HG02840 (cell line): ENCODE results near the gene TP53.

Experiments used
- ATAC-seq: cut with Tn5 transposase; IDR thresholded peaks from one replicate; pipeline ENCODE4 v1.9.1; 2021; ENCODE audit warnings: mild to moderate bottlenecking, moderate library complexity, moderate number of reproducible peaks; ENCODE audit not compliant: unreplicated experiment, low FRiP score

TP53 gene

DNA sequence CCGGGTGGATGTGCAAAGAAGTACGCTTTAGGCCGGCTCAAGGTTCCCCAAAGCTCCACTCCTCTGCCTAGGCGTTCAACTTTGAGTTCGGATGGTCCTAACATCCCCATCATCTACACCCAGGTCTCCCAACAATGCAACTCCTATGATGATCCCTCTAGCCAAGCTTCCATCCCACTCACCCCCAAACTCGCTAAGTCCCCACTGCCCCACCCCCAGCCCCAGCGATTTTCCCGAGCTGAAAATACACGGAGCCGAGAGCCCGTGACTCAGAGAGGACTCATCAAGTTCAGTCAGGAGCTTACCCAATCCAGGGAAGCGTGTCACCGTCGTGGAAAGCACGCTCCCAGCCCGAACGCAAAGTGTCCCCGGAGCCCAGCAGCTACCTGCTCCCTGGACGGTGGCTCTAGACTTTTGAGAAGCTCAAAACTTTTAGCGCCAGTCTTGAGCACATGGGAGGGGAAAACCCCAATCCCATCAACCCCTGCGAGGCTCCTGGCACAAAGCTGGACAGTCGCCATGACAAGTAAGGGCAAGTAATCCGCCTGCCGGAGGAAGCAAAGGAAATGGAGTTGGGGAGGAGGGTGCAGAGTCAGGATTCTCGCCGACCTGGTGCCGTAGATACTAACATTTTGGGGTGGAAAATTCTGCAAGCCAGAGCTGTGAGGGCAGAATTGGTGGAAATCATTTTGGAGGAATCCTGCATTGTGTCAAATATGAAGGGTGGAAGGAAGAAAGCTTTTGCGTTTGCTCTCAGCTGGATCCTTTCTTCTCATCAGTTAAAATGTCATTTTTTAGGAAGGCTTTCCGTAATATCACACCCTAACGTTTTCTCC, at the start of gene TP53:
Gene TP53, minus strand, starts transcription at position 419 of the 836 bp plus-strand sequence. CDS start 10,896 bp downstream, outside the sequence.
- no peak for ATAC-seq

DNA sequence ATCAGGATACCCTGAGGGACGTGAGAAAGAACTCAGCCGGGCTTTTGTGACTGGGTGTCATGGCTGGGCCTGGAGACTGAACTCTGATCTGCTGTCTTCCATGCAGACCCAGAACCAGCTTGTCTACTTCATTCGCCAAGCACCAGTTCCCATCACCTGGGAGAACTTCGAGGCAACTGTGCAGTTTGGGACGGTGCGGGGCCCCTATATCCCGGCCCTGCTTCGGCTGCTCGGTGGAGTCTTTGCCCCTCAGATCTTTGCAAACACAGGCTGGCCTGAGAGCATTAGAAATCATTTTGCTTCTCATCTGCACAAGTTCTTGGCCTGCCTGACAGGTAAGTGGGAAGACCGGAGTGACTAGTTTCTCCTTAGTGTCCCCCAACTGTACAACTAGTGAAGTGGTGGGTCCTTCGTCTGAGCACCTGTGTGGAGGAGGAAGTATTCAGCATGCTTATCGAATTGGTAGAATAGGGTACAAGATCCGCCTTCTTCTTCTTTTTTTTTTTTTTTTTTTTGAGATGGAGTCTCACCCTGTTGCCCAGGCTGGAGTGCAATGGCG, 45.8 kb upstream of the TP53 start:
- ATAC-seq: no peak

DNA sequence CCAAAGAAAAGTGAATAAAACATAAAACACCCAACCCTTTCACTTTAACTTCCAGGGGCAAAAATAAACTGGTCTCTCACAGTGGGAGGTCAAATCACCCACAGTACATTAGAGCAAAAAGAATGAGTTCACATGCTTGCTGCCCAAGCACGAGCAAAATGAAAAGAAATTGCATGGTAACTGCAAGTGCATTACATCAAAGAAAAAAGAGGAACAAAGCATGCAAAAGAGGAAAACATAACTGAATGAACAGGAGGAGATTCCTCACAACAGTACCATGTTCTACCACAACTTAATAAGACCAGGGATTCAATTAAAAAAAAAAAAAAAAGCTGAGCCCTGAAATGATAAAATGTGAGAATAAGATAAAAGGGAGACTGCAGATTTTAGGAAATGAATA, 42.5 kb upstream of the TP53 start:
- ATAC-seq: no peak

DNA sequence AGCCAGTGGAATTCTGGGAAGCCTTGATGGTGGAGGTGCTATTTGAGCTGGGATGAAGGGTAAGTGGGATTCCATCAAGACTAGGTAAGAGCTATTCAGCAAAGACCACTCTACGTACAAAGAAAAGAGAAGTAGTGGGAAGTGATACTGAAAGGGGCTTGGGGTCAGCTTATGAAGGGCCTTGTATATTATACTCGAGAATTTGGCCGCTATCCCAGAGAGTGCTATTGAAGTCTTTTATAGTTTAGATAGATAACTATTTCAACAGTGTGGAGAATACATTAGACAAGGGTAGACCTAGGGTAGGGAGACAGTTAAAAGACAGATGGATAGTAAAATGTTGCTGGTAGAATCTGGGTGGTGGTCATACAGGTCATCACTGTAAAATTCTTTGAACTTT, 40.6 kb upstream of the TP53 start:
- ATAC-seq: no peak

DNA sequence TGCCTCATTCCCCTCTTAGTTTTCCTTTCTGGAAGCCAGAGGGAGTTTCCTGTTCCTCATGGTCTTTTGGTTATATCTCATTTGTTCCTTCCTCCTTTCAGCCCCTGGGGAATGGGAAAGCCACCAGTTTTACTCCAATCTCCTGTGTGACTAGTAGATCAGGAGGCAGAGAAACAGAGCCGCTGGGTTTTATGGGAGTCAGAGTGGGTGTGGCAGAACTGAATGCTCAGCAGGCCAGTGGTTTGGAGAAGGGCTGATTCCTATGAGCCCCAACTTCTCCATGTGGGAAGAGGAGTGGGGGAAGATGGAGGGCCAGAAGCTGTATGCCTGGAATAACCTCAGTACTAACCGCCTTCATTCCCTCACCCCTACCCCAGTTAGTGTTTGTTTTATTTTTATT, 34.3 kb upstream of the TP53 start:
- no peak for ATAC-seq

DNA sequence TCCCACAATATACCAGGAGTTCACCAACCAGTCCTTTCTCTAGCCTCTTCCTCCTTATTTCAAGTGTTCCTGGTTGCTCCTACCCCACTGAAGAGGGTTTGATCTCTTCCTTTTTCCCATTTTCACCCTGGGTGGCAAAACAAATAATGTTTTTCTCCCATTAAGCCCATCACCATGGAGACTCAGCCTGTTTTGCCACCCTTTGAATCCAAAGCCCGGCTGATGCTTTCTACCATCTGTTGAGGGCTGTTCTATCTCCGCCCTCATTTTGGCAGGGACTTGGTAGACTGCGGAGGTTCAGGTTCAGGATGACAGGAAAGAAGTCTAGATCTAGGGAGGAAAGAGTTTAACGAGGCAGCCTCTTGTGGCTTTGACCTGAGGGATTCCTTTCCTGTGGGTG, 32.8 kb upstream of the TP53 start:
- no peak for ATAC-seq

DNA sequence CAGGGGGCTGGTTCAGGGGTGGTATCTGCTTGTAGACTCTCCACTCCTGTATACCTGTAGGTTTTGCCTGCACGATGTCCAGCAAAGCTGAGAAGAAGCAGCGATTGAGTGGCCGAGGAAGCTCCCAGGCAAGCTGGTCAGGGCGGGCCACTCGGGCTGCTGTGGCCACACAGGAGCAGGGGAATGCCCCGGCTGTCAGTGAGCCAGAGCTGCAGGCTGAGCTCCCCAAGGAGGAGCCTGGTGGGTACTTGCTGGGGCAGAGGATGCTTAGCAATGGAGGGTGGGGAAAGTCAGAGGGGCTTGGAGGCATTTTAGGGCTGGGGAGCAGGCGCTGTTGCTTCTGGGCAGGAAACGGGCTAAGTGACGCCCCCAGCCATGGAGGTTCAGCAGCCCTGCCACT, 32.4 kb upstream of the TP53 start:
- ATAC-seq: no peak

DNA sequence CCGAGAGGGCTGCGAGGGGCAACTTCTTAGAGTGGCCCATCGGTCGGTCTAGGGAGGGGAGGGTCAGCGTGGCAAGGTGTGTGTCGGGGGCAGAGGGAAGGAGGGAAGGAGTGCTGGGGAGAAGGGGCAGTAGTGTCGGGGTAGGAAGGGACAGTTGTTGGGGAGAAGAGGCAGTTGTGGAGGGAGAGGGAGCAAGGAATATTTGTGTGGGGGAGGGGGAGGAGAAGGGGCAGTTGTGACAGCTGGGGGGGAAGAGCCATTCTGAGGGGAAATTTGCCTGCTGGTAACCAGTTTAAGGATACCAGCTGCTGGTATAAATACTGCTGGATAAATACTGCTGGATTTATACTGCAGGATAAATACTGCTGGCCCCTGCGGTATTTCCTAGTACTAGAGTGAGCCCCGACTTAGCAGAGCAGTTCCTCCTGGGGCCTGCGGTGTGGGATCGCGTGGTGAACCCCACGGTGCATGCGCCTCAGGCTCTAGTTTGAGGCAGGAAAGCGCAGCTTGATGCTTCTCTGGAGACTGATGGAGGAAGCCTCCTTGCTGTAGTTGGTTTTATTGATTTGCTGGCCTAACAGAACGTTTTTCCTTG, 30.6 kb upstream of the TP53 start:
- no peak for ATAC-seq

DNA sequence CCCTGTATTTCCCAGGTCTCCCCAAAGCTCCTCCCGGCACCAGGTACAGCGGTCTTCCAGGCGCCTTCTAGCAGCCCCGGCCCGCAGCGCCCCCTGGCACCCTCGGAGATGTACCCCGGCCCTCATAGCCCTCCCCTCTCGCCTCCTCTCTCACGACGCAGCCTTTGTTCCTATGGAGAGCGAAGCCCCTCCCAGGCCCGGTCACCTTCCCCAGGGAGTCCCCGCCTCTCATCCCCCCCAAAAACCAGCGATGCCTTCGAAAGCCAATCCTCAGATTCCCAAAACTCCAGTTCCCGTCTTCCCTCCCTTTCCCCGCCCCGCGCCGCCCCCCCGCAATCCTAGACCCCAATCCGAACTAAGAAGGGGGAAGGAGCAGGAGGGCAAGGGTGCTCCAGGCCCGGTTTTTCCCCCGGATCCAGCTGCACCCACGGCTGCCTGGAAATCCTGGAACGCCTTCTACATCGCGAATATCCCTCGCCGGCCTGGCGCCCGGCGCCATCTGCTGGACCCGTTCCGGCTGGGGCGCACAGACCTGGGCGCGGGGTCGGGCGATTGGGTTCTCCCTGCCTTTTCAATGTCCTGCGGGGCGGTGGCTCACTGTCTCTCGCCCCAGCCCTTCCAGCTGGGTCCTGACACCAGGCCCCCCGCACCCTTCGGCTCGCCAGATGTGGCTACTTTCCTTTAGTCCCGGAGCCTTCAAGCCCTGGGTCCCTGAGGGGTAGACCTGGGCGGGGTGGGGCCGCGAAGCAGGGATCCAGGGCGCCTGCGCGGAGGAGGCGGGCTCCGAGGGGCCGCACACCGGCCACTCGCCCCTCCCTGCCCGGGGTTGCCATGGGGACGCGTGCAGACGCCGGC, 29.8 kb upstream of the TP53 start, which contains the start of gene DNAH2:
Gene DNAH2, plus strand, starts transcription at position 844 of the 855 bp plus-strand sequence. CDS start 1,991 bp downstream, outside the sequence.
- ATAC-seq: no peak

DNA sequence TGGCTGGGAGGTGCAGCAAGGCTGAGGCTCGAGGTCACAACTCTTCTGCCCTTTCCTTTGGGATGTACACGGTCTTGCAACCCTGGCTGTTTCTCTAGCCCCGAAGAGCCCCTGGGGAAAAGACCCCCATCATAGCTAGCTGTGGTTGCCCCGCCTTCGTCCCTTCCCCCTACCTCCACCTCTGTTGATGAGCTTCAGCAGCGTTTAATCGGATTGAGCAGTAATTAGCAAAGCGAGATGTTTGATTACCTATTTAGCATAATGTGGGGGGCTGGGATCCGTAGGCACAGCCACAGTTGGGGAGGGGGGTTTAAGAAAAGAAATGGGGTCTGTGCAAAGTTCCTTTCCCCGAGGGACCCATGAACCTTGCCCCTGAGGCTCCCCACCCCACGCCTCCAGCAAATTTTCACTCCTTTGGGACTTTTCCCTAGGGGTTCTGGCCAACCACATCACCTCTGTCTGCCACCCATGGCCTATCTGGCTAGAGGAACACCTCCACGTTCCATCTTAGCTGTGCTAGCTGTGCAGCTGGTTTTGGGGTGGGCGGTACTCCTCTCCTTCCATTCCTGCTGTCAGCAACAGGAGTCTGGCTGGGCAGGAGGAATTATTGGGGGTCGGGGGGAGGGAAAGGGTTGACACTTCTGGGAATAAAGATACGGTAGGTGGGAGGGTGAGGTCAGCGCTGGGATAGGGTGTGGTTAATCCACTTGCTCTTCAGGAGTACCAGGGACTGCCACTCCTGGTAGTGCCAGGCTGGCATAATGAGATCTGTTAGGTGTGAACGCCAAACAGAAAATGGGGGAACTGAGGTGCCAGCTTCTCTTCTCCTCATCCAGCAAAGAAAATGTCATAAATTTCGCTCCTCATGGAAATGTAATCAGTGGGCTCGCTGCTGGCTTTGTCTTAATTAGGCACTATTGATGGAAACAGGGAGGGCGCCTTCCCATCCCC, 28.9 kb upstream of the TP53 start:
- ATAC-seq: no peak

DNA sequence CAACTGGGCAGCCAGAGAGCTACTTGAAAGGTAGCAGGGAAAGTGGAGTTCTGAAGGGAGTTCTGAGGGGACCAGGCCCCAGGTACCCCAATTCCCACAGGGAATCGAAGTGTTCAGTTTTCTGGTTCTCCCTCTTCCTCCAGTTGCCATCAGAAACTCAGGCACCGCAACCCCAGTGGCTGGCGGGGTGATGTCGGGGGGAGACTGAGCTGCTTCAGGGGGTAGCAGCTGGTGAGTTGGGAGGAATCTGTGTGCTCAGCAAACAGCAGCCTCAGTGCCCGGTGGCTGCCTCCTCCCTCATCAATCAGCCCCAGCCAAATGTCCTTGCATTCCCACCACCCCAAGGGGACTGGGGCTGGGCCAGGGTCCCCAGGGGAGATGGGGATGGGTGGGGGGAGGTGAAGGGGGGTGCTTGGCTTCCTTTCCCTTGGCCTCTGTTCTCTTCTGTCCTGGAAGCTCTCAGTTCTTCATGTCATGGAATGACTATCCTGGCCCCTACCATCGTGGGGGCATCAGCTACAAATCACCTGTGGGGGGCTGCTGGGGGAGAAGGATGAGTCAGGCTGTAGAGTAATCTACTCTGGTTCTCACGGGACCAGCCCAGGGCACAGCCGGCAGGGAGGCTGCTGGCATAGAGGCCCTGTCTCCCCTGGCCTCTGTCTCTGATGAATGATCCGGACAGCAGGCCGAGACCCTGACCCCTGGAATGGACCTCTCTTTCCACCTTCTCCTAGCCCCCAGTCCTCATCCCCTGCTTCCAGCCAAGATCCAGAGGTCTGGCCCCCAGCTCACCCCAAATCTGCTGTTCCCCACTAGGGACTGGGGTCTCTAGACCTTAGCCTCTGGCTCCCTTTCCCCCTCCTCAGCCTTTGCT, 27.7 kb upstream of the TP53 start:
- no peak for ATAC-seq

DNA sequence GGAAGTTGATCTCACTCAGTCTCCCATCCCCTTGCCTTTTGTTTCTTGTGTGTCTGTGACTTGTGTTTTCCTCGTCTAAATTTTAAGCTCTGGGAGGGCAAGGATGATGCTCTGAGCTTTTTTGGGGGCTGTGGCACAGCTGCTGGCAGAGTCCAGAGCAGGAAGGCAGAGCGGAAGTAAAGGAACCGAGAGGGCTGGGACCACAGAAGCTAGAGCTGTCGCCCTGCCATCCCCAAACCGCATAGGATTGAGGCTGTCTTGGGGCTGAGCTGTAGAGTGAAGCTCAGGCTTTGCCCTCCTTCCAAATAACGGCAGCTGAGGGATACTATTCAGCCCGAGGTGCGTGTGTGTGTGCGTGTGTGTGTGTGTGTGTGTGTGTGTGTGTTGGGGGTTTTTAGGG, 26.5 kb upstream of the TP53 start:
- ATAC-seq: no peak

DNA sequence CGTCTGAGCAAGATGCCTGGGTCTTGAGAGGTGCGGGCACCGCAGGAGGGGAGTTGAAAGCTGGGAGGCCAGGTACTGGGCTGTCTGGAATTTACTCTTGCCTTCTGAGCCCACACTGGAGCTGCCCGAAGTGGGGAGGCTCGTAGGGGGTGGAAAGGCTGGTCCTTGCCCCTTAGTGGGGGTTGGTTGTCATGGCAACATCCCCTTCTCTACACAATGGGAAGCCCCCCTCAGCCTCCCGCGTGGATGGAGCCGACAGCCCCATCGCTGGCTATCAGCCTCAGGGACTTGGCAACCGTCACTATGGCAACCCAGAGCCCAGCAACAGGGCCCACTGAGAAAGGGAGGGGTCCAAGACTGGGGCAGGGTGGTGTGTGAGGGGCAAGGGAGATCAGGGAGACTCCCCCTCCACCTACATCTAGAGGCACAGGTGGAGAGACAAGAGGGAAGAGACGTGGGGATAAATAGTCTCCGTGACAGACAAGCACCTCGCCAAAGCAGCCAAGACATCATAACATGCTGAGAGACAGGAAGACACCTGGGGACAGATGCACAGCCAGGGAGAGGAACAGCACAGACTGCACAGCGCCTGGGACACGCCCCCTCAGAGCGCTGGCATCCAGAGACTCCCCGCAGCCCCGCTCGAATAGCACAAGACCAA, 25.0 kb upstream of the TP53 start:
- no peak for ATAC-seq

DNA sequence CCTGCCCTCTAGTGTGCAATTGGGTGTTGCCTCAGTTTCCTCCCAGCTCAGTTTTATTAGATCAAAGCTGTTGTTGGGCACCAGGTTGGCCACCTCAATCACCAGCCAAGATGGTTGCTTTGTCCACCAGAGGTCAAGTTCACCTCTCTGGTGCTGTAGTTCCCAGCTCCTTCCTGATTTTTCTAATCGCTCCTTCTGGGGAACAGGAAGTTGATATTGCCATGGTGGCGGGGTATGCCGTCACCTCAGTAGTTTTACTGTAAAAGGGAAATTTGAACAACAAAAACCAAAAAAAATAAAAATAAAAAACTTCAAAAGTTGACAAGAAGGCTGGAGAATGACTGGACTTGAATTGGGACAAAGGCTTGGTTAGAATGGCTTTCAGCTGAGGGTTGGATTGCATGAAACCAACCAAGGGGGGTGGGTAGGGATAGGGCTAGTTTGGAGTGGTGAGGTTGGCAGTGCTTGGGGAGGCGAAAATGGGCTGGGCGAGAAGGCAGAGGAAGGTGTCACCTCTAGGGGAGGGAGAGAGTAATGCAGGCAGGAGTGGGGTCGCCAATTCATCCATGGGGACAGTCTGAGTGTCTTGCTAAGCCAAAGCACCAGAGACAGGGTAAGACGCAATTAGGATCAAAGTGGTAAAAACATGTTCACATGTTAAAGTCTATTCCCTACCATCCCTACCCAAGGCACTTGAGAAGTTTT, 23.9 kb upstream of the TP53 start:
- ATAC-seq: no peak

DNA sequence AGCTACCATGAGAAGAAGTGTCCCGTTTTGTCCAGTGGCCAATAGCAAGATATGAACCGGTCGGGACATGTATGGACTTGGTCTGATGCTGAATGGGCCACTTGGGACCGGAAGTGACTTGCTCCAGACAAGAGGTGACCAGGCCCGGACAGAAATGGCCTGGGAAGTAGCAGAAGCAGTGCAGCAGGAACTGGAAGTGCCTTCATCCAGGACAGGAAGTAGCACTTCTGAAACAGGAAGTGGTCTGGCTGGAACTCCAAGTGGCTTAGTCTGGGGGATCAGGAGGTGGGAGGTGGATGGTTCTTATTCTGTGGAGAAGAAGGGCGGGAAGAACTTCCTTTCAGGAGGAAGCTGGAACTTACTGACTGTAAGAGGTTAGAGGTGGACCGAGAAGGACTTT, 23.0 kb upstream of the TP53 start:
- no peak for ATAC-seq

DNA sequence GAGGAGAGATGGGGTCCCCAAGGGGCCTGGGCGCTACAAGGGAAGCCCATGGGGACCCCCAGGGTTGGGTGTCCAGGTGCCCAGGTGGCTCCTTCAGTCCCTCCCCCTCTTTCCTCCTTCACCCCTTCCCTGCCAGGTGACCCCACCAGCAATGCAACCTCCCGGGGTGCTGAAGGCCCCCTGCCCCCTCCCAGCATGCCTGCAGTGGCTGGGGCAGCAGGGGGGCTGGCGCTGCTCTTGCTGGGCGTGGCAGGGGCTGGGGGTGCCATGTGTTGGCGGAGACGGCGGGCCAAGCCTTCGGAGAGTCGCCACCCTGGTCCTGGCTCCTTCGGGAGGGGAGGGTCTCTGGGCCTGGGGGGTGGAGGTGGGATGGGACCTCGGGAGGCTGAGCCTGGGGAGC, 21.7 kb upstream of the TP53 start:
- ATAC-seq: no peak

DNA sequence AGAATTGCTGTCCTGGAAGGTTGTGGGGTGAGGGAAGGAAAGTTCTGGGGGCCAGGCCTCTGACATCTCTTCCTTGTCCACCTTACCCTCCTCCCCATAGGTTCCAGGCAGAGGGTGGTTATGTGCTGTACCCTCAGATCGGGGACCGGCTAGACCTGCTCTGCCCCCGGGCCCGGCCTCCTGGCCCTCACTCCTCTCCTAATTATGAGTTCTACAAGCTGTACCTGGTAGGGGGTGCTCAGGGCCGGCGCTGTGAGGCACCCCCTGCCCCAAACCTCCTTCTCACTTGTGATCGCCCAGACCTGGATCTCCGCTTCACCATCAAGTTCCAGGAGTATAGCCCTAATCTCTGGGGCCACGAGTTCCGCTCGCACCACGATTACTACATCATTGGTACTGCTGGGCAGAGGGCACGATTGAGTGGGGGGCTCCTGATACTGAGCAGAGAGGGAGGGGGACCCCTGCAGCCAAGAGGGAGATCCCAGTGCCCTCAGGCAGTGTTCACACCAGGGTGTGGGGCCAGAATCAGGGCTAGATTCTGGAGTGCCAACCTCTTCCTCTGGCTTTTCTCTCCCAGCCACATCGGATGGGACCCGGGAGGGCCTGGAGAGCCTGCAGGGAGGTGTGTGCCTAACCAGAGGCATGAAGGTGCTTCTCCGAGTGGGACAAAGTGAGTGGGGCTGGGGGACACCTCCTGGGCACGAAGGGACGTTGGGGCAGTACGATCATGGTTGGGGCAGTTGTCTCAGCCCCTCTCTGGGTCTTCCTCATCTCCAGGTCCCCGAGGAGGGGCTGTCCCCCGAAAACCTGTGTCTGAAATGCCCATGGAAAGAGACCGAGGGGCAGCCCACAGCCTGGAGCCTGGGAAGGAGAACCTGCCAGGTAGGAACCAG, 20.8 kb upstream of the TP53 start:
- no peak for ATAC-seq
